HUES64 (cell line): ENCODE results near the gene ULBP3.
"Not testable (repeated sequence)": the region's sequence is repeated elsewhere in the genome, so short reads cannot be mapped to it uniquely, and the experiment has no call there.

ENCODE experiments used
- H3K27ac ChIP-seq: 2 replicates; pipeline ENCODE4 v1.7.0; 2013; ENCODE audit warnings: low read depth, low read length, inconsistent platforms
- H3K27me3 ChIP-seq: 2 replicates; pipeline ENCODE4 v1.6.1; 2013; ENCODE audit warnings: mild to moderate bottlenecking, low read length; ENCODE audit not compliant: insufficient read depth
- H3K36me3 ChIP-seq: 2 replicates; pipeline ENCODE4 v1.6.1; 2013; ENCODE audit warnings: mild to moderate bottlenecking, low read length; ENCODE audit not compliant: insufficient read depth
- H3K4me1 ChIP-seq: 2 replicates; pipeline ENCODE4 v1.6.1; 2013; ENCODE audit warnings: mild to moderate bottlenecking, low read length, moderate library complexity; ENCODE audit not compliant: insufficient read depth
- H3K4me3 ChIP-seq: 2 replicates; pipeline ENCODE4 v1.5.1; 2013; ENCODE audit warnings: mild to moderate bottlenecking, low read length, moderate library complexity
- H3K9ac ChIP-seq: 2 replicates; pipeline ENCODE4 v1.6.1; 2013; ENCODE audit warnings: mild to moderate bottlenecking, low read depth, low read length
- H3K9me3 ChIP-seq: 2 replicates; pipeline ENCODE4 v1.6.1; 2013; ENCODE audit warnings: low read depth, low read length; ENCODE audit not compliant: insufficient read depth
- WGBS: fragments of 150-250, 120-280 bp; methylation state at CpG from one replicate; pipeline ENCODE4 v1.1.7; 2013; ENCODE audit warnings: missing lambda C conversion rate; 5-methylcytosine and 5-hydroxymethylcytosine counted together

ULBP3 gene

GRCh38 chr6:150026976-150027805, 41.7 kb downstream of the ULBP3 start:
- Histone ChIP-seq H3K27me3 (peaks cover 26% of the 10 kb centered on the region), H3K9ac (no peak overlapping the region), H3K27ac (no peak overlapping the region), H3K4me1 (no peaks in the 10 kb centered on the region), H3K36me3 (no peaks in the 10 kb centered on the region), H3K4me3 (no peak overlapping the region), H3K9me3 (no peaks in the 10 kb centered on the region)
- WGBS, result 82% methylated on average over 8 of the region's 9 CpGs

GRCh38 chr6:150025201-150025917, 43.6 kb downstream of the ULBP3 start, which contains the start of gene RAET1L:
RAET1L (minus strand) TSS chr6:150025532; CDS start chr6:150025471, 61 bp downstream.
- Histone ChIP-seq H3K9me3 (no peaks in the 10 kb centered on the region), H3K4me3 (no peak within 1 kb of the TSS), H3K27me3 (peaks cover 23% of the 10 kb centered on the region), H3K9ac (no peak within 1 kb of the TSS), H3K4me1 (no peaks in the 10 kb centered on the region), H3K36me3 (no peaks in the 10 kb centered on the region), H3K27ac (no peak within 1 kb of the TSS)
- 92% methylated on average over 35 of the region's 36 CpGs for WGBS

- Histone ChIP-seq H3K27ac (no peak overlapping the region), H3K27me3 (peaks cover 21% of the 10 kb centered on the region), H3K4me3 (no peak overlapping the region), H3K36me3 (no peaks in the 10 kb centered on the region), H3K9me3 (no peaks in the 10 kb centered on the region), H3K4me1 (no peaks in the 10 kb centered on the region), H3K9ac (no peak overlapping the region)
- 85% methylated on average over 11 of the region's 11 CpGs for WGBS
These were observed 44.2 kb downstream of the ULBP3 start for GRCh38 chr6:150024646-150025155.

- not testable (repeated sequence) for H3K4me1 ChIP-seq, H3K36me3 ChIP-seq, H3K4me3 ChIP-seq, H3K9me3 ChIP-seq, H3K9ac ChIP-seq, H3K27ac ChIP-seq
- 83% methylated on average over 1 of the region's 2 CpGs for WGBS
- peaks cover 23% of the 10 kb centered on the region for H3K27me3 ChIP-seq
These were observed 44.9 kb downstream of the ULBP3 start for GRCh38 chr6:150024021-150024420.

- H3K4me3 ChIP-seq, H3K4me1 ChIP-seq, H3K27ac ChIP-seq, H3K36me3 ChIP-seq, H3K9ac ChIP-seq, H3K9me3 ChIP-seq: not testable (repeated sequence)
- H3K27me3 ChIP-seq, result peaks cover 43% of the 10 kb centered on the region
- WGBS, result 94% methylated on average over 2 of the region's 6 CpGs
These were observed 47.1 kb downstream of the ULBP3 start for GRCh38 chr6:150021870-150022269.

- Histone ChIP-seq H3K27ac (no peak overlapping the region), H3K9ac (no peak overlapping the region), H3K36me3 (no peaks in the 10 kb centered on the region), H3K4me1 (no peaks in the 10 kb centered on the region), H3K9me3 (no peaks in the 10 kb centered on the region), H3K27me3 (peaks cover 57% of the 10 kb centered on the region), H3K4me3 (no peak overlapping the region)
- 58% methylated on average over 6 of the region's 6 CpGs for WGBS
These were observed 49.9 kb downstream of the ULBP3 start for GRCh38 chr6:150018846-150019580.

- H3K4me3 ChIP-seq, H3K36me3 ChIP-seq, H3K9ac ChIP-seq, H3K4me1 ChIP-seq, H3K27ac ChIP-seq, H3K9me3 ChIP-seq: not testable (repeated sequence)
- peaks cover 76% of the 10 kb centered on the region for H3K27me3 ChIP-seq
- 14% methylated on average over 5 of the region's 5 CpGs for WGBS
These were observed 51.8 kb downstream of the ULBP3 start for GRCh38 chr6:150017186-150017521.

GRCh38 chr6:150016324-150017185, 52.4 kb downstream of the ULBP3 start:
- Histone ChIP-seq H3K9ac (no peak overlapping the region), H3K27me3 (peaks cover 82% of the 10 kb centered on the region), H3K9me3 (no peaks in the 10 kb centered on the region), H3K36me3 (no peaks in the 10 kb centered on the region), H3K27ac (no peak overlapping the region), H3K4me1 (no peaks in the 10 kb centered on the region), H3K4me3 (no peak overlapping the region)
- 37% methylated on average over 6 of the region's 6 CpGs for WGBS

- WGBS, result 10% methylated on average over 15 of the region's 15 CpGs
- peaks cover 87% of the 10 kb centered on the region for H3K27me3 ChIP-seq
- H3K4me3 ChIP-seq, result not testable (repeated sequence)
These were observed 53.5 kb downstream of the ULBP3 start for GRCh38 chr6:150015281-150016001.

GRCh38 chr6:150014623-150015280, 54.2 kb downstream of the ULBP3 start:
- not testable (repeated sequence) for H3K36me3 ChIP-seq, H3K9me3 ChIP-seq, H3K9ac ChIP-seq, H3K4me1 ChIP-seq, H3K27ac ChIP-seq, H3K4me3 ChIP-seq
- 4% methylated on average over 33 of the region's 50 CpGs for WGBS
- peaks cover 92% of the 10 kb centered on the region for H3K27me3 ChIP-seq

More at GRCh38 chr6:150015281-150016001, 53.5 kb downstream of the ULBP3 start:
- H3K27ac ChIP-seq, H3K9ac ChIP-seq, H3K36me3 ChIP-seq, H3K4me1 ChIP-seq, H3K9me3 ChIP-seq: not testable (repeated sequence)
